ENCODE results near the gene LSAMP.

LSAMP gene

GRCh38 chr3:116440196-116440595, 5.1 kb downstream of the LSAMP start:
- Histone ChIP-seq H2AFZ (ENCODE audit: low read length) (no peak overlapping the region), H3K4me3 (ENCODE audit: low read length, poor library complexity, severe bottlenecking) (no peak overlapping the region)

DNA sequence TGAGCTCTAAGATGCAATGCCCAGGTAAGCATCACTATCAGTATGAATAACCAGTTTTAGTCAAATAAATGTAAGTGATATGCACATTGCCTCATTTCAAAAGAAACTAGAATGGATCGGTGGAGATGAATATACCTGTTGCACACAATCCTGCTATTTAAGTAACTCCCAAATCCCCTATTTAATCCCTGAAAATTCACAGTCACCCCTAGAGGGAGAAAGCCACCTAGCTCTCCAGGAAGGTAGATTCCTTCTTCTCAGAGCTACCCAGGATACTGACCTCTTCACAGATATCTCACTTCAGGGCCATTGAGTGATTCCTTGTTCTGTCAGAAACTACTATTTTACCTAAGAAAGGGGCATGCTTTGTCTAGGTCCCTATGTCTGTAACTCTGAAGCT, 11.7 kb downstream of the LSAMP start:
- no peaks in the 10 kb centered on the region for H3K4me1 ChIP-seq (ENCODE audit: insufficient read depth, low read length, poor library complexity, severe bottlenecking)
- no peaks in the 10 kb centered on the region for H3F3A ChIP-seq (ENCODE audit: low read depth)
- H3K4me2 ChIP-seq (ENCODE audit: low read depth, low read length, poor library complexity, severe bottlenecking), result no peak overlapping the region
- H3K9ac ChIP-seq (ENCODE audit: low read depth, low read length, poor library complexity, severe bottlenecking), result no peak overlapping the region
- no peaks in the 10 kb centered on the region for H3K9me2 ChIP-seq (replicated peaks; ENCODE audit: low read depth, low read length)
- H3K4me3 ChIP-seq (ENCODE audit: low read length, poor library complexity, severe bottlenecking), result no peak overlapping the region
- H3K9me3 ChIP-seq (ENCODE audit: insufficient read depth, low read depth, low read length), result no peaks in the 10 kb centered on the region
- TF ChIP-seq, protein P1, sequence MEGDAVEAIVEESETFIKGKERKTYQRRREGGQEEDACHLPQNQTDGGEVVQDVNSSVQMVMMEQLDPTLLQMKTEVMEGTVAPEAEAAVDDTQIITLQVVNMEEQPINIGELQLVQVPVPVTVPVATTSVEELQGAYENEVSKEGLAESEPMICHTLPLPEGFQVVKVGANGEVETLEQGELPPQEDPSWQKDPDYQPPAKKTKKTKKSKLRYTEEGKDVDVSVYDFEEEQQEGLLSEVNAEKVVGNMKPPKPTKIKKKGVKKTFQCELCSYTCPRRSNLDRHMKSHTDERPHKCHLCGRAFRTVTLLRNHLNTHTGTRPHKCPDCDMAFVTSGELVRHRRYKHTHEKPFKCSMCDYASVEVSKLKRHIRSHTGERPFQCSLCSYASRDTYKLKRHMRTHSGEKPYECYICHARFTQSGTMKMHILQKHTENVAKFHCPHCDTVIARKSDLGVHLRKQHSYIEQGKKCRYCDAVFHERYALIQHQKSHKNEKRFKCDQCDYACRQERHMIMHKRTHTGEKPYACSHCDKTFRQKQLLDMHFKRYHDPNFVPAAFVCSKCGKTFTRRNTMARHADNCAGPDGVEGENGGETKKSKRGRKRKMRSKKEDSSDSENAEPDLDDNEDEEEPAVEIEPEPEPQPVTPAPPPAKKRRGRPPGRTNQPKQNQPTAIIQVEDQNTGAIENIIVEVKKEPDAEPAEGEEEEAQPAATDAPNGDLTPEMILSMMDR (conservative IDR thresholded peaks at IDR 0.05; ENCODE audit: low read length), result no peak
- TF ChIP-seq EZH2phosphoT487 (IDR thresholded peaks at IDR 0.05; ENCODE audit: borderline replicate concordance), result no peak
- no peaks in the 10 kb centered on the region for H3K27me3 ChIP-seq (ENCODE audit: insufficient read depth, low read length, poor library complexity, severe bottlenecking)
- no peak overlapping the region for H2AFZ ChIP-seq (ENCODE audit: low read length)
- no peaks in the 10 kb centered on the region for H4K20me1 ChIP-seq (ENCODE audit: insufficient read depth, low read length, poor library complexity, severe bottlenecking)
- no peaks in the 10 kb centered on the region for H3K36me3 ChIP-seq (ENCODE audit: insufficient read depth, low read length)
- H3K79me2 ChIP-seq (ENCODE audit: insufficient read depth, low read length), result no peaks in the 10 kb centered on the region

More at GRCh38 chr3:116440196-116440595, 5.1 kb downstream of the LSAMP start:
- Histone ChIP-seq H3K27me3 (ENCODE audit: insufficient read depth, low read length, poor library complexity, severe bottlenecking) (no peaks in the 10 kb centered on the region), H3K79me2 (ENCODE audit: insufficient read depth, low read length) (no peaks in the 10 kb centered on the region), H4K20me1 (ENCODE audit: insufficient read depth, low read length, poor library complexity, severe bottlenecking) (no peaks in the 10 kb centered on the region), H3F3A (ENCODE audit: low read depth) (no peaks in the 10 kb centered on the region), H3K9me2 (replicated peaks; ENCODE audit: low read depth, low read length) (no peaks in the 10 kb centered on the region), H3K9ac (ENCODE audit: low read depth, low read length, poor library complexity, severe bottlenecking) (no peak overlapping the region), H3K4me1 (ENCODE audit: insufficient read depth, low read length, poor library complexity, severe bottlenecking) (no peaks in the 10 kb centered on the region), H3K36me3 (ENCODE audit: insufficient read depth, low read length) (no peaks in the 10 kb centered on the region), H3K9me3 (ENCODE audit: insufficient read depth, low read depth, low read length) (no peaks in the 10 kb centered on the region), H3K4me2 (ENCODE audit: low read depth, low read length, poor library complexity, severe bottlenecking) (no peak overlapping the region)
- no peak for TF ChIP-seq EZH2phosphoT487 (IDR thresholded peaks at IDR 0.05; ENCODE audit: borderline replicate concordance)
- TF ChIP-seq, protein P1 (conservative IDR thresholded peaks at IDR 0.05; ENCODE audit: low read length), result no peak

DNA sequence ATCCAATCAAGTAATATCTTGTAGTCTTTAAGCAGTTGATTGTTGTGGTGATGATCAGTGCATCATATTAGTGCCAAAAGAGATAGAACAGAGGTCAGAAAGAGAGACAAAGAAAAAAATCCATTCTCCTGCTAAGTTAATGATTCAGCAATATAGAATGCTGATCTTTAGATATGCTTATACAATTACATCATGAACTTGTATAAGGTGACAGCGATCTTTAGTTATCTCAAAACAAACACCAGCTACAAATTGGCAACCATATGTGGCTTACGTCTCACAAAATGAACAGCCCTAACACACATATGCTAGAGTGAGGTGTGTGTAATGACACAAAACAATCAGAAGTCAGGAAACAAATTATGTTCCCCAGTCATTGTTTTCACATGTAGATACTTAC, 12.5 kb downstream of the LSAMP start:
- no peak for TF ChIP-seq EZH2phosphoT487 (IDR thresholded peaks at IDR 0.05; ENCODE audit: borderline replicate concordance)
- TF ChIP-seq, protein P1 (conservative IDR thresholded peaks at IDR 0.05; ENCODE audit: low read length), result no peak
- no peaks in the 10 kb centered on the region for H4K20me1 ChIP-seq (ENCODE audit: insufficient read depth, low read length, poor library complexity, severe bottlenecking)
- H3K36me3 ChIP-seq (ENCODE audit: insufficient read depth, low read length), result no peaks in the 10 kb centered on the region
- no peaks in the 10 kb centered on the region for H3K9me3 ChIP-seq (ENCODE audit: insufficient read depth, low read depth, low read length)
- no peaks in the 10 kb centered on the region for H3K9me2 ChIP-seq (replicated peaks; ENCODE audit: low read depth, low read length)
- H3K4me1 ChIP-seq (ENCODE audit: insufficient read depth, low read length, poor library complexity, severe bottlenecking), result no peaks in the 10 kb centered on the region
- H3K9ac ChIP-seq (ENCODE audit: low read depth, low read length, poor library complexity, severe bottlenecking), result no peak overlapping the region
- H2AFZ ChIP-seq (ENCODE audit: low read length), result no peak overlapping the region
- no peaks in the 10 kb centered on the region for H3F3A ChIP-seq (ENCODE audit: low read depth)
- H3K79me2 ChIP-seq (ENCODE audit: insufficient read depth, low read length), result no peaks in the 10 kb centered on the region
- H3K4me3 ChIP-seq (ENCODE audit: low read length, poor library complexity, severe bottlenecking), result no peak overlapping the region
- H3K4me2 ChIP-seq (ENCODE audit: low read depth, low read length, poor library complexity, severe bottlenecking), result no peak overlapping the region
- H3K27me3 ChIP-seq (ENCODE audit: insufficient read depth, low read length, poor library complexity, severe bottlenecking), result no peaks in the 10 kb centered on the region
